Loucy (cell line): ENCODE measurements around the gene OFD1.
"Not testable (repeated sequence)": the region's sequence is repeated elsewhere in the genome, so short reads cannot be mapped to it uniquely, and the experiment has no call there.

Experiments used
- H2AFZ ChIP-seq: fragments of 200-600 bp; sonication (generic); 2 replicates; pipeline ENCODE4 v1.6.0; 2016; ENCODE audit warnings: antibody characterized with exemption, mild to moderate bottlenecking, low read length, moderate library complexity
- H3F3A ChIP-seq: fragments of 200-600 bp; 2 replicates; pipeline ENCODE4 v1.6.0; 2016; ENCODE audit warnings: antibody characterized with exemption, low read depth, mild to moderate bottlenecking
- H3K27me3 ChIP-seq: fragments of 200-600 bp; sonication (generic); 2 replicates; pipeline ENCODE4 v1.6.1; 2014; ENCODE audit warnings: low read length, mild to moderate bottlenecking; ENCODE audit not compliant: insufficient read depth, poor library complexity, severe bottlenecking
- H3K36me3 ChIP-seq: fragments of 200-600 bp; sonication (generic); 2 replicates; pipeline ENCODE4 v1.6.1; 2016; ENCODE audit warnings: low read length; ENCODE audit not compliant: insufficient read depth
- H3K4me1 ChIP-seq: fragments of 200-600 bp; sonication (generic); 2 replicates; pipeline ENCODE4 v1.5.1; 2014; ENCODE audit warnings: low read length, mild to moderate bottlenecking; ENCODE audit not compliant: insufficient read depth, poor library complexity, severe bottlenecking
- H3K4me2 ChIP-seq: fragments of 200-600 bp; sonication (generic); 2 replicates; pipeline ENCODE4 v1.6.0; 2014; ENCODE audit warnings: antibody characterized with exemption, low read length, low read depth, mild to moderate bottlenecking; ENCODE audit not compliant: poor library complexity, severe bottlenecking
- H3K4me3 ChIP-seq: fragments of 200-600 bp; sonication (generic); 2 replicates; pipeline ENCODE4 v1.5.1; 2014; ENCODE audit warnings: low read length, mild to moderate bottlenecking, mixed read lengths; ENCODE audit not compliant: poor library complexity, severe bottlenecking
- H3K79me2 ChIP-seq: fragments of 200-600 bp; sonication (generic); 2 replicates; pipeline ENCODE4 v1.6.1; 2014; ENCODE audit warnings: low read length; ENCODE audit not compliant: insufficient read depth
- H3K9ac ChIP-seq: fragments of 200-600 bp; sonication (generic); 2 replicates; pipeline ENCODE4 v1.6.0; 2014; ENCODE audit warnings: mild to moderate bottlenecking, low read depth, low read length, moderate library complexity; ENCODE audit not compliant: poor library complexity, severe bottlenecking
- H3K9me2 ChIP-seq: fragments of 200-600 bp; sonication (generic); replicated peaks from 2 replicates; pipeline ENCODE4 v1.6.1; 2016; ENCODE audit warnings: low read depth, low read length, mixed read lengths
- H3K9me3 ChIP-seq: fragments of 200-600 bp; sonication (generic); 2 replicates; pipeline ENCODE4 v1.6.1; 2014; ENCODE audit warnings: mild to moderate bottlenecking, antibody characterized with exemption, low read length, low read depth; ENCODE audit not compliant: insufficient read depth
- H4K20me1 ChIP-seq: fragments of 200-600 bp; sonication (generic); 2 replicates; pipeline ENCODE4 v1.6.0; 2014; ENCODE audit warnings: antibody characterized with exemption, low read length, mild to moderate bottlenecking; ENCODE audit not compliant: insufficient read depth, poor library complexity, severe bottlenecking
- CTCF ChIP-seq: fragments of 200-600 bp; sonication (generic); conservative IDR thresholded peaks from 2 replicates; pipeline ENCODE4 v1.5.1; 2014; ENCODE audit warnings: mild to moderate bottlenecking, antibody characterized with exemption, low read length
- EZH2phosphoT487 ChIP-seq: fragments of 200-600 bp; IDR thresholded peaks from 2 replicates; pipeline ENCODE4 v1.6.1; 2018; ENCODE audit warnings: antibody characterized with exemption, mild to moderate bottlenecking, moderate library complexity, borderline replicate concordance

Gene OFD1

GRCh38 chrX:13721819-13722519 is 12.6 kb upstream of the OFD1 start:
- Histone ChIP-seq H3F3A (no peaks in the 10 kb centered on the region; the same call in 1 of the 2 replicates), H3K4me1 (peaks cover 18% of the 10 kb centered on the region), H3K27me3 (no peaks in the 10 kb centered on the region), H4K20me1 (peaks cover 2% of the 10 kb centered on the region), H3K9ac (no peak overlapping the region), H3K79me2 (peaks cover 67% of the 10 kb centered on the region), H3K4me3 (peak overlapping the region; percentile 9), H3K9me3 (no peaks in the 10 kb centered on the region), H3K9me2 (no peaks in the 10 kb centered on the region), H3K4me2 (peak overlapping the region; percentile 54), H2AFZ (no peak overlapping the region), H3K36me3 (peaks cover 36% of the 10 kb centered on the region; the same call in 1 of the 2 replicates)
- TF ChIP-seq CTCF = no peak
- no peak for TF ChIP-seq EZH2phosphoT487

GRCh38 chrX:13724878-13725277 is 9.7 kb upstream of the OFD1 start:
- not testable (repeated sequence) for H3K9me3 ChIP-seq, H3K9me2 ChIP-seq, H3K4me2 ChIP-seq, H3K4me3 ChIP-seq, H3F3A ChIP-seq, H2AFZ ChIP-seq, H3K9ac ChIP-seq, H3K27me3 ChIP-seq, H4K20me1 ChIP-seq
- Histone ChIP-seq H3K79me2 (peaks cover 66% of the 10 kb centered on the region), H3K4me1 (peaks cover 11% of the 10 kb centered on the region), H3K36me3 (peaks cover 14% of the 10 kb centered on the region; the same call in 1 of the 2 replicates)

GRCh38 chrX:13726583-13726982 is 8.0 kb upstream of the OFD1 start:
- not testable (repeated sequence) for H3F3A ChIP-seq, H3K36me3 ChIP-seq, H3K27me3 ChIP-seq, H3K9me2 ChIP-seq, H3K9ac ChIP-seq, H3K4me3 ChIP-seq, H2AFZ ChIP-seq, H4K20me1 ChIP-seq, H3K4me1 ChIP-seq, H3K9me3 ChIP-seq, H3K4me2 ChIP-seq
- H3K79me2 ChIP-seq = peaks cover 57% of the 10 kb centered on the region

- H4K20me1 ChIP-seq, H3K36me3 ChIP-seq, H3K27me3 ChIP-seq, H3K4me3 ChIP-seq, H3F3A ChIP-seq, H2AFZ ChIP-seq, H3K9ac ChIP-seq, H3K4me1 ChIP-seq, H3K4me2 ChIP-seq, H3K9me3 ChIP-seq, H3K9me2 ChIP-seq: not testable (repeated sequence)
- peaks cover 54% of the 10 kb centered on the region for H3K79me2 ChIP-seq
These were observed 4.0 kb upstream of the OFD1 start for GRCh38 chrX:13730523-13730922.
